Neural cell (in vitro differentiated cells): ENCODE results near the gene SIRT3.

ENCODE experiments used
- EZH2 ChIP-seq: fragments of 200-600, 300-800 bp; shearing (Covaris generic), sonication (generic); IDR thresholded peaks from 2 replicates; pipeline ENCODE4 v1.6.1; 2014; ENCODE audit warnings: antibody characterized with exemption, low read length, borderline replicate concordance, mild to moderate bottlenecking; ENCODE audit not compliant: insufficient read depth, poor library complexity, severe bottlenecking
- MXI1 ChIP-seq: fragments of 450-650 bp; conservative IDR thresholded peaks from 2 replicates; pipeline ENCODE4 v1.6.1; 2014; ENCODE audit warnings: antibody characterized with exemption, mild to moderate bottlenecking; ENCODE audit not compliant: poor library complexity, severe bottlenecking
- RAD21 ChIP-seq: fragments of 450-650 bp; conservative IDR thresholded peaks from 2 replicates; pipeline ENCODE4 v1.6.1; 2014; ENCODE audit warnings: antibody characterized with exemption, mild to moderate bottlenecking, moderate library complexity
- TAF1 ChIP-seq: IDR thresholded peaks from 2 replicates; pipeline ENCODE4 v1.6.1; 2012; ENCODE audit warnings: low read depth
- TF ChIP-seq, protein P1 (sequence below): fragments of 450-650 bp; IDR thresholded peaks from 2 replicates; pipeline ENCODE4 v1.5.1; 2014; ENCODE audit warnings: antibody characterized with exemption, mild to moderate bottlenecking, moderate library complexity; ENCODE audit not compliant: poor library complexity, severe bottlenecking
- TF ChIP-seq, protein P2 (sequence below): IDR thresholded peaks from 2 replicates; pipeline ENCODE4 v1.6.1; 2012; ENCODE audit warnings: borderline replicate concordance

DNA sequence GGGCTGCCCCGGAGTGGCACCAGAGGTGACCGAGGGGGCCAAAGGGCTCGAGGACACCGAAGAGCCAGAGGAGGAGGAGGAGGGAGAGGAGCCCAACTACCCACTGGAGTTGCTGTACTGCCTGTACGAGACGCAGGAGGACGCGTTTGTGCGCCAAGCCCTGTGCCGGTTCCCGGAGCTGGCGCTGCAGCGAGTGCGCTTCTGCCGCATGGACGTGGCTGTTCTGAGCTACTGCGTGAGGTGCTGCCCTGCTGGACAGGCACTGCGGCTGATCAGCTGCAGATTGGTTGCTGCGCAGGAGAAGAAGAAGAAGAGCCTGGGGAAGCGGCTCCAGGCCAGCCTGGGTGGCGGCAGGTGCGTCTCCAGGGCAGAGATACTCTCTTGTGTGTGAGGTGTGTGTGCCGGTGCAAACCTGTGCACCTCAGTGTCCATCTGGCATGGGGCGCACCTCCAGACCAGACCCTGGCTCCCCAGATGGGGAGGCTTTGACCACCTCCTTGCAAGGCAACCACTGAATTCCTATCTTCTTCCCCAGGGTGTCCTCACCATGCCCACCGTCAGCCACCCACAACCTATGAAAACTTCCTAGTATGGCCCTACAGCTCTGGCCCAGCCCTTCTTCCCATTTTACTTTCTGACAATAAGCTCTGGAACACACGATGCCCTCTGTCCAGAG is 45.5 kb upstream of the SIRT3 start:
- TF ChIP-seq, protein P1, sequence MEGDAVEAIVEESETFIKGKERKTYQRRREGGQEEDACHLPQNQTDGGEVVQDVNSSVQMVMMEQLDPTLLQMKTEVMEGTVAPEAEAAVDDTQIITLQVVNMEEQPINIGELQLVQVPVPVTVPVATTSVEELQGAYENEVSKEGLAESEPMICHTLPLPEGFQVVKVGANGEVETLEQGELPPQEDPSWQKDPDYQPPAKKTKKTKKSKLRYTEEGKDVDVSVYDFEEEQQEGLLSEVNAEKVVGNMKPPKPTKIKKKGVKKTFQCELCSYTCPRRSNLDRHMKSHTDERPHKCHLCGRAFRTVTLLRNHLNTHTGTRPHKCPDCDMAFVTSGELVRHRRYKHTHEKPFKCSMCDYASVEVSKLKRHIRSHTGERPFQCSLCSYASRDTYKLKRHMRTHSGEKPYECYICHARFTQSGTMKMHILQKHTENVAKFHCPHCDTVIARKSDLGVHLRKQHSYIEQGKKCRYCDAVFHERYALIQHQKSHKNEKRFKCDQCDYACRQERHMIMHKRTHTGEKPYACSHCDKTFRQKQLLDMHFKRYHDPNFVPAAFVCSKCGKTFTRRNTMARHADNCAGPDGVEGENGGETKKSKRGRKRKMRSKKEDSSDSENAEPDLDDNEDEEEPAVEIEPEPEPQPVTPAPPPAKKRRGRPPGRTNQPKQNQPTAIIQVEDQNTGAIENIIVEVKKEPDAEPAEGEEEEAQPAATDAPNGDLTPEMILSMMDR: no peak
- TF ChIP-seq EZH2 (no peak), TAF1 (no peak), RAD21 (no peak), MXI1 (no peak)
- TF ChIP-seq, protein P2, sequence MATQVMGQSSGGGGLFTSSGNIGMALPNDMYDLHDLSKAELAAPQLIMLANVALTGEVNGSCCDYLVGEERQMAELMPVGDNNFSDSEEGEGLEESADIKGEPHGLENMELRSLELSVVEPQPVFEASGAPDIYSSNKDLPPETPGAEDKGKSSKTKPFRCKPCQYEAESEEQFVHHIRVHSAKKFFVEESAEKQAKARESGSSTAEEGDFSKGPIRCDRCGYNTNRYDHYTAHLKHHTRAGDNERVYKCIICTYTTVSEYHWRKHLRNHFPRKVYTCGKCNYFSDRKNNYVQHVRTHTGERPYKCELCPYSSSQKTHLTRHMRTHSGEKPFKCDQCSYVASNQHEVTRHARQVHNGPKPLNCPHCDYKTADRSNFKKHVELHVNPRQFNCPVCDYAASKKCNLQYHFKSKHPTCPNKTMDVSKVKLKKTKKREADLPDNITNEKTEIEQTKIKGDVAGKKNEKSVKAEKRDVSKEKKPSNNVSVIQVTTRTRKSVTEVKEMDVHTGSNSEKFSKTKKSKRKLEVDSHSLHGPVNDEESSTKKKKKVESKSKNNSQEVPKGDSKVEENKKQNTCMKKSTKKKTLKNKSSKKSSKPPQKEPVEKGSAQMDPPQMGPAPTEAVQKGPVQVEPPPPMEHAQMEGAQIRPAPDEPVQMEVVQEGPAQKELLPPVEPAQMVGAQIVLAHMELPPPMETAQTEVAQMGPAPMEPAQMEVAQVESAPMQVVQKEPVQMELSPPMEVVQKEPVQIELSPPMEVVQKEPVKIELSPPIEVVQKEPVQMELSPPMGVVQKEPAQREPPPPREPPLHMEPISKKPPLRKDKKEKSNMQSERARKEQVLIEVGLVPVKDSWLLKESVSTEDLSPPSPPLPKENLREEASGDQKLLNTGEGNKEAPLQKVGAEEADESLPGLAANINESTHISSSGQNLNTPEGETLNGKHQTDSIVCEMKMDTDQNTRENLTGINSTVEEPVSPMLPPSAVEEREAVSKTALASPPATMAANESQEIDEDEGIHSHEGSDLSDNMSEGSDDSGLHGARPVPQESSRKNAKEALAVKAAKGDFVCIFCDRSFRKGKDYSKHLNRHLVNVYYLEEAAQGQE: no peak
